GM12872 (cell line): ENCODE measurements around the gene PKHD1.

ENCODE experiments used
- TF ChIP-seq, protein P1 (sequence below): IDR thresholded peaks from 3 replicates; pipeline ENCODE4 v1.5.1; 2011; ENCODE audit warnings: low read depth, mild to moderate bottlenecking, low read length, moderate library complexity; ENCODE audit not compliant: insufficient read depth

The PKHD1 gene

DNA sequence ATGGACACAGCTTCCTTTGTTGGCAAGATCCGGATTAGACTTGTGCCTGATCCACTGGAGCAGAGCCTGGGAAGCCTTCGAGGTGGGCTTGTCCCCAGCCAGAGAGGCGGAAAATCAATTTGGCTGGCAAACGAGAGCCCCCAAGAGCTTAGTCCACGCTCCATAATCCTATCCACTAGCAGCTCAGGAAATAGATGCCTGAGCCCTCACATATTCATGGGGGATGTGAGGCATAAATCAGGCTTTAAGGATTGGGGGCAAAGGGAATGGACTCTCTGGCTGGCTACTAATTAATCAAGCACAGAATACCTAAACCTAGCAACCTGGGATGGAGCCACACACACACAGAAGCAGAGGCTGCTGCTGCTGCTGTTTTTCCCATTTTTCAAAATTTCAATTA, 137.9 kb downstream of the PKHD1 start:
- TF ChIP-seq, protein P1, sequence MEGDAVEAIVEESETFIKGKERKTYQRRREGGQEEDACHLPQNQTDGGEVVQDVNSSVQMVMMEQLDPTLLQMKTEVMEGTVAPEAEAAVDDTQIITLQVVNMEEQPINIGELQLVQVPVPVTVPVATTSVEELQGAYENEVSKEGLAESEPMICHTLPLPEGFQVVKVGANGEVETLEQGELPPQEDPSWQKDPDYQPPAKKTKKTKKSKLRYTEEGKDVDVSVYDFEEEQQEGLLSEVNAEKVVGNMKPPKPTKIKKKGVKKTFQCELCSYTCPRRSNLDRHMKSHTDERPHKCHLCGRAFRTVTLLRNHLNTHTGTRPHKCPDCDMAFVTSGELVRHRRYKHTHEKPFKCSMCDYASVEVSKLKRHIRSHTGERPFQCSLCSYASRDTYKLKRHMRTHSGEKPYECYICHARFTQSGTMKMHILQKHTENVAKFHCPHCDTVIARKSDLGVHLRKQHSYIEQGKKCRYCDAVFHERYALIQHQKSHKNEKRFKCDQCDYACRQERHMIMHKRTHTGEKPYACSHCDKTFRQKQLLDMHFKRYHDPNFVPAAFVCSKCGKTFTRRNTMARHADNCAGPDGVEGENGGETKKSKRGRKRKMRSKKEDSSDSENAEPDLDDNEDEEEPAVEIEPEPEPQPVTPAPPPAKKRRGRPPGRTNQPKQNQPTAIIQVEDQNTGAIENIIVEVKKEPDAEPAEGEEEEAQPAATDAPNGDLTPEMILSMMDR, result no peak

DNA sequence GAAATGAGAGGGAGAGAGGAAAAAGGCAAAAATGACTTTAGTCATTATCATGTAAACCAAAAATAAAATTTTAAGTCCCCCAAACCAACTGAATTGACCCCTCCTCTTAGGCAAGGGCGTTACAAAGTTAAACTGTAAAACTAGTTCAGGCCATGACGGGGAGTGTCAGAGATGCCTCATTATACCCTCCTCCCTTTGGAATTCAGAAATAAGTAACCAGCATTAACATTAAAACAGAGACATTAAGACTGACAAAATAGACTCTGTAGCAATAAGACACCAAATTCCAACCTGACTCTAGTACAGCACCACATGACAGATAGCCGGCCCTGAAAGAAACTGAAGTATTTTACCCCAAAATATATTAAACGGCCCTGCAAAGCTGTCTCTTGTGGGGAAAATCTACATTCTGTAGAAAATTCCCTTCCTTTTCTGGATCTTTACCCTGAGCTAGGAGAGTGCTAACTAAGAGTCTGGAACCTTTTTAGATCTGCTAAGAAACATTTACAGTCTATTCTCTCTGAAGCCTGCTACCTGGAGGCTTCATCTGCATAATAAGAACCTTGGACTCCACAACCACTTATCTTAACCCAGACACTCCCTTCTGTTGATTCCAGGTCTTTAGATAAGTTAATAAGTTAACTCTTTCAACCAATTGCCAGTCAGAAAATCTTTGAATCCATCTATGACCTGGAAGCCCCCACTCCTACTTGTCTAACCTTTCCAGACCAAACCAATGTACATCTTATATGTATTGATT, 150.7 kb downstream of the PKHD1 start:
- TF ChIP-seq, protein P1, result no peak

DNA sequence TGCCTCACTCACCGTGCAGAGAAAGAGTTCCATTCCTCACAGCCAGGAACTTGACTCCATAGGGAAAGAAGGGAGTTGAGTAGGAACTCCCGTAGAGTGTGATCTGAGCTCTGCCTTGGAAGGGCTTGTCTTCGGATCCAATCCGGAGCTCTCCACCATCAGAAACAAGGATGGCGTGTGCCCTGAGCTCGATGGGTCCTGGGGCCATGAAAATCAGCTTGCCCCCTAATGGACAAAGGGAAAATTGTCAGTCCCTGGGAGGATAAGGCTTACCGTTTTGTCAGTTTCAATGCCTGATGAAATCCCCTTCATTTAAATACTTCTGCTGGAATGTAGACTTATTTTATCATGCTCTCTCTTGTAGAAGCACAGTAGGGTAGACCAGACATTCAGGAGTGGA, 153.3 kb downstream of the PKHD1 start:
- TF ChIP-seq, protein P1, result peak; percentile 69

DNA sequence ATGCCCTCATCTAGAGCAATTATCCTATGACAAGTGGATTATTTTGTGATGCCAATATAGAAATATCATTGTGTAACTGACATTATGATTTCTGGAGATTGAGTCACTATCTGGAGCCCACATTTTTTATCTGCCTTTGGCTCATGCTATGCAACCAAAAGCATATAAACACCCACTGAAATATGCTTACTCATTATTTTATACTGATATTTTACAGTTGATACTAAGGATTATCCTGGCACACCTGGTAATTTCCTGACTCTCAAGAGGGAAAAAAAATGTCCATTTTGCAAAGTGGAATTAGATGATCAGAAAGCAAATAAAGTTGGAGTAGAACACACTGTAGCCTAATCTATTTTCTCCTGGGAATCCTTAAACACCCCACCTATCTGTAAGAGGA, 154.5 kb downstream of the PKHD1 start:
- TF ChIP-seq, protein P1, result no peak

DNA sequence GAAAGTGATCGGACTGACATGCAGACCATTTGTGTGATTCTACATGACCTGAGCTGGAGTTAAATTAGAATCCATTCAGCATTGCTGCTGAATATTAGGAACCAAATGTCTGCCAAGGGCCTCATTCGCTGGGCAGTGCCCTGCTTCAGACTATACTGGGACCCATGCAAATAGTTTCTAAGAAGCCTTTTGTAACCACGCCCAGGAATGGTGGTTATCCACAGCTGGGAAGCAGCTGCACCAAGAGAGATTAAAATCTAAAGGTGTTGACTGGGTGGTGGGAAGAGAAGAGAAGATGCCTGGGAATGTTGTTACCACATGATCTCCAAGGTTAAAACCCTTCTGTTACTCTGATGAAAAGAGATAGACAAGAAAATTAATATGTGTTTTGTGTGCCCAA, 156.8 kb downstream of the PKHD1 start:
- TF ChIP-seq, protein P1, result no peak

DNA sequence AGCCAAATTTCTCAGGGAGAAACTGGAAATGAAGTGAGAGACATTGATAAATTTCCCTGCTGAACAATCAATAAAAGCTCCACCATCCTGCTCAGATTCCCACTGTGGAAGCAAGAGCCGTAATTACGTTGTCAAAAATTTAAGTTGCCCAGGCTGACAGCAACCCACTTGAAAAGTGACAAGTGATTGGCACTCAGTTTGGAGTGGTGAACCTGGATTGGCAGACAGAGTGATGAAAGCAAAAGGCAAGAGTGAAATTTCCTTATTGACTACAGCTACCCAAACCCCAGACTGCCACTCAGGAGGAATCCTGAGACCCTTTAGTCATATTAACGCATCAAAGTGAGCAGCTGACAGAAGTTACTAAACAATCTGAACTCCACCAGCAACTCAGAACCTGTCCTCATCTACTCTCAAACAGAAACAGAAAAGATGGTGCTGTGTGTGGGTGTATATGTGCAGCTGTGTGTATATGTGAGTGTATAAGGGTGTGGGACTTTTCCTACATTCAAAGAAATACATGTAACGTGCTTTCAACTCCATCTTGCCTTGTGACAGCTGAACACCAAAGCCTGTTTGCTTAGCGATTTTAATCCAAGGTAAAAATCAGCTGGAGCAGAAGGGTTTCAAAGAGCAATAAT, 157.4 kb downstream of the PKHD1 start:
- TF ChIP-seq, protein P1, result no peak

DNA sequence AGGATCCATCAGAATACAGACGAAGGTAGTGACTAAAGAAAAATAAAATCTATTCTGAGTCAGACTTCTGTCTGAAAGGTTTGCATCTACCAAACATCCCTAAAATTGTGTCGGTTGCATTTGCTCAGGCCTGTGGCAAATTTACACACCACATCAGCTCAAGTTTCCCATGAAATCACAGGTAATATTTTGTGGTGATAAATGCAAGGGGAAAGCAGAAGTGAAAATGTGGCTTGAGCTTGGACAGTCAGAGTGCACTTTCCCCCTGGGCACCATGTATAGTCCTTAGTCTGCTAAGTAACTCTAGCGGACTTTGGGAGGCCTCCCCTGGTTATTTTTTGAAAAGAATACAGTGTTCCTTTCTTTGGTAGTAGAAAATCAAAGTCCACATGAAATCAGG, 159.1 kb downstream of the PKHD1 start:
- TF ChIP-seq, protein P1, result no peak
